ENCODE results near the gene PADI1.

Gene PADI1

GRCh38 chr1:17245816-17246325, 40.9 kb downstream of the PADI1 start:
- H3K4me3 ChIP-seq (ENCODE audit: insufficient read length, low read depth): no peak overlapping the region
- no peak overlapping the region for H3K9ac ChIP-seq (ENCODE audit: insufficient read length, low read depth)
- H3K36me3 ChIP-seq (ENCODE audit: insufficient read depth, insufficient read length, low read length): no peaks in the 10 kb centered on the region
- no peaks in the 10 kb centered on the region for H3K27me3 ChIP-seq (ENCODE audit: insufficient read depth, insufficient read length)
- H3K4me1 ChIP-seq (ENCODE audit: insufficient read depth, insufficient read length): peaks cover 5% of the 10 kb centered on the region
- TF ChIP-seq ZNF274 (IDR thresholded peaks at IDR 0.05; ENCODE audit: low read depth, low read length) (no peak), YY1 (IDR thresholded peaks at IDR 0.05; ENCODE audit: insufficient read depth, insufficient read length) (no peak), SUZ12 (IDR thresholded peaks at IDR 0.05; ENCODE audit: extremely low read depth, insufficient read depth, insufficient read length) (no peak)
- no peak for DNase-seq (ENCODE audit: low read depth, low spot score)
- H3K9me3 ChIP-seq (ENCODE audit: insufficient read depth, low read length): no peaks in the 10 kb centered on the region

GRCh38 chr1:17246971-17247370, 42.0 kb downstream of the PADI1 start:
- Histone ChIP-seq H3K27me3 (ENCODE audit: insufficient read depth, insufficient read length) (no peaks in the 10 kb centered on the region), H3K36me3 (ENCODE audit: insufficient read depth, insufficient read length, low read length) (no peaks in the 10 kb centered on the region), H3K4me1 (ENCODE audit: insufficient read depth, insufficient read length) (peaks cover 5% of the 10 kb centered on the region), H3K4me3 (ENCODE audit: insufficient read length, low read depth) (no peak overlapping the region), H3K9me3 (ENCODE audit: insufficient read depth, low read length) (no peaks in the 10 kb centered on the region), H3K9ac (ENCODE audit: insufficient read length, low read depth) (no peak overlapping the region)
- DNase-seq (ENCODE audit: low read depth, low spot score): no peak
- TF ChIP-seq ZNF274 (IDR thresholded peaks at IDR 0.05; ENCODE audit: low read depth, low read length): no peak
- TF ChIP-seq SUZ12 (IDR thresholded peaks at IDR 0.05; ENCODE audit: extremely low read depth, insufficient read depth, insufficient read length): no peak
- no peak for TF ChIP-seq YY1 (IDR thresholded peaks at IDR 0.05; ENCODE audit: insufficient read depth, insufficient read length)

GRCh38 chr1:17248781-17249180, 43.9 kb downstream of the PADI1 start, which contains the start of gene PADI3:
Gene PADI3, plus strand, starts transcription at chr1:17249098. Its CDS starts 40 bp downstream, at chr1:17249138.
- Histone ChIP-seq H3K4me3 (ENCODE audit: insufficient read length, low read depth) (no peak within 1 kb of the TSS), H3K4me1 (ENCODE audit: insufficient read depth, insufficient read length) (peaks cover 5% of the 10 kb centered on the region), H3K27me3 (ENCODE audit: insufficient read depth, insufficient read length) (no peaks in the 10 kb centered on the region), H3K36me3 (ENCODE audit: insufficient read depth, insufficient read length, low read length) (no peaks in the 10 kb centered on the region), H3K9ac (ENCODE audit: insufficient read length, low read depth) (no peak within 1 kb of the TSS), H3K9me3 (ENCODE audit: insufficient read depth, low read length) (no peaks in the 10 kb centered on the region)
- TF ChIP-seq SUZ12 (IDR thresholded peaks at IDR 0.05; ENCODE audit: extremely low read depth, insufficient read depth, insufficient read length): no peak
- TF ChIP-seq ZNF274 (IDR thresholded peaks at IDR 0.05; ENCODE audit: low read depth, low read length): no peak
- TF ChIP-seq YY1 (IDR thresholded peaks at IDR 0.05; ENCODE audit: insufficient read depth, insufficient read length): no peak
- DNase-seq (ENCODE audit: low read depth, low spot score): no peak

- no peaks in the 10 kb centered on the region for H3K27me3 ChIP-seq (ENCODE audit: insufficient read depth, insufficient read length)
These were observed 45.7 kb downstream of the PADI1 start for GRCh38 chr1:17250601-17251000.

GRCh38 chr1:17251246-17251645, 46.3 kb downstream of the PADI1 start:
- Histone ChIP-seq H3K9me3 (ENCODE audit: insufficient read depth, low read length) (no peaks in the 10 kb centered on the region), H3K4me1 (ENCODE audit: insufficient read depth, insufficient read length) (no peaks in the 10 kb centered on the region)
- no peak for TF ChIP-seq SUZ12 (IDR thresholded peaks at IDR 0.05; ENCODE audit: extremely low read depth, insufficient read depth, insufficient read length)
- no peak for TF ChIP-seq ZNF274 (IDR thresholded peaks at IDR 0.05; ENCODE audit: low read depth, low read length)
- no peak for TF ChIP-seq YY1 (IDR thresholded peaks at IDR 0.05; ENCODE audit: insufficient read depth, insufficient read length)

More at GRCh38 chr1:17250601-17251000, 45.7 kb downstream of the PADI1 start:
- H3K9me3 ChIP-seq (ENCODE audit: insufficient read depth, low read length): no peaks in the 10 kb centered on the region
- no peak overlapping the region for H3K9ac ChIP-seq (ENCODE audit: insufficient read length, low read depth)
- peaks cover 3% of the 10 kb centered on the region for H3K4me1 ChIP-seq (ENCODE audit: insufficient read depth, insufficient read length)
- no peaks in the 10 kb centered on the region for H3K36me3 ChIP-seq (ENCODE audit: insufficient read depth, insufficient read length, low read length)
- DNase-seq (ENCODE audit: low read depth, low spot score): no peak
- H3K4me3 ChIP-seq (ENCODE audit: insufficient read length, low read depth): no peak overlapping the region
- TF ChIP-seq SUZ12 (IDR thresholded peaks at IDR 0.05; ENCODE audit: extremely low read depth, insufficient read depth, insufficient read length) (no peak), YY1 (IDR thresholded peaks at IDR 0.05; ENCODE audit: insufficient read depth, insufficient read length) (no peak), ZNF274 (IDR thresholded peaks at IDR 0.05; ENCODE audit: low read depth, low read length) (no peak)

GRCh38 chr1:17251701-17252376, 46.9 kb downstream of the PADI1 start:
- TF ChIP-seq YY1 (IDR thresholded peaks at IDR 0.05; ENCODE audit: insufficient read depth, insufficient read length): no peak
- DNase-seq (ENCODE audit: low read depth, low spot score): no peak

More at GRCh38 chr1:17251246-17251645, 46.3 kb downstream of the PADI1 start:
- H3K36me3 ChIP-seq (ENCODE audit: insufficient read depth, insufficient read length, low read length): no peaks in the 10 kb centered on the region
- no peak overlapping the region for H3K9ac ChIP-seq (ENCODE audit: insufficient read length, low read depth)
- no peak overlapping the region for H3K4me3 ChIP-seq (ENCODE audit: insufficient read length, low read depth)
- no peaks in the 10 kb centered on the region for H3K27me3 ChIP-seq (ENCODE audit: insufficient read depth, insufficient read length)
- no peak for DNase-seq (ENCODE audit: low read depth, low spot score)

GRCh38 chr1:17255336-17255735, 50.4 kb downstream of the PADI1 start:
- H3K9ac ChIP-seq (ENCODE audit: insufficient read length, low read depth): no peak overlapping the region
- no peaks in the 10 kb centered on the region for H3K27me3 ChIP-seq (ENCODE audit: insufficient read depth, insufficient read length)
- DNase-seq (ENCODE audit: low read depth, low spot score): no peak
- TF ChIP-seq YY1 (IDR thresholded peaks at IDR 0.05; ENCODE audit: insufficient read depth, insufficient read length) (no peak), ZNF274 (IDR thresholded peaks at IDR 0.05; ENCODE audit: low read depth, low read length) (no peak), SUZ12 (IDR thresholded peaks at IDR 0.05; ENCODE audit: extremely low read depth, insufficient read depth, insufficient read length) (no peak)
- peaks cover 3% of the 10 kb centered on the region for H3K4me1 ChIP-seq (ENCODE audit: insufficient read depth, insufficient read length)
- H3K4me3 ChIP-seq (ENCODE audit: insufficient read length, low read depth): no peak overlapping the region
- H3K36me3 ChIP-seq (ENCODE audit: insufficient read depth, insufficient read length, low read length): no peaks in the 10 kb centered on the region
- H3K9me3 ChIP-seq (ENCODE audit: insufficient read depth, low read length): no peaks in the 10 kb centered on the region

More at GRCh38 chr1:17251701-17252376, 46.9 kb downstream of the PADI1 start:
- Histone ChIP-seq H3K4me1 (ENCODE audit: insufficient read depth, insufficient read length) (no peaks in the 10 kb centered on the region), H3K27me3 (ENCODE audit: insufficient read depth, insufficient read length) (no peaks in the 10 kb centered on the region), H3K4me3 (ENCODE audit: insufficient read length, low read depth) (no peak overlapping the region), H3K36me3 (ENCODE audit: insufficient read depth, insufficient read length, low read length) (no peaks in the 10 kb centered on the region), H3K9ac (ENCODE audit: insufficient read length, low read depth) (no peak overlapping the region), H3K9me3 (ENCODE audit: insufficient read depth, low read length) (no peaks in the 10 kb centered on the region)

Data from NT2/D1 (cell line).